ENCODE measurements around the gene AOX1.

- no peak for TF ChIP-seq CTCF (IDR thresholded peaks at IDR 0.05; ENCODE audit: low read length)
- TF ChIP-seq EZH2 (IDR thresholded peaks at IDR 0.05; ENCODE audit: borderline replicate concordance, low read length): no peak
Observed at GRCh38 chr2:200622106-200622505, 36.3 kb downstream of the AOX1 start.

Data from OCI-LY1 (cell line).